ENCODE measurements around the gene ZFP36.

ZFP36 gene

DNA sequence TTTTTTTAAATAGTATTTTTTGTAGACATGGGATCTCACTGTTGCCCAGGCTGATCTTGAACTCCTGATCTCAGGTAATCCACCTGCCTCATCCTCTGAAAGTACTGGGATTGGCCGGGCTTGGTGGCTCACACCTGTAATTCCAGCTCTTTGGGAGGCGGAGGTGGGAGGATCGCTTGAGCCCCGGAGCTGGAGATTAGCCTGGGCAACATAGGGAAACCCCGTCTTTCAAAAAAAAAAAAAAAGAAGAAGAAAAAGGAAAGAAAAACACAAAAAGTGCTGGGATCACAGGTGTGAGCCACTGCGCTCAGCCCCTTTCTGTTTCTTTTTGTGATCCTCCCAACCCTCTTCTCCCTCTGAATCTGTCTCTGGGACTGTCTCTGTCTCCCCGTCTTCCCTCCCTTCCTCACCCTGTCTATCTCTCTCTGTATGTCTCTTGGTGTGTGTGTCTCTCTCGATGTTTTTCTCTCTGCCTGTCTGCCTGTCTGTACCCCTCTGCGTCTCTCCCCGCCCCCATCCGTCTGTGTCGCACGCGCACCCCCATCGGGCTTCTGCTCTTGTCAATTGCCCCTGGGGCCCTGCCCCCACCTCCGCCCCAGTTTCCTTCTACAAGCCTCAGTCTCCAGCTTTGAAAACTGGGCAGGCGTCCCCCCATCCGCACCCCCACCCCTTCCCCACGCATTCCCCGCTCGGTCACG is 540 bp upstream of the ZFP36 start:
- DNase-seq (ENCODE audit: low read depth in 2 of 2), result peak; percentile 86

DNA sequence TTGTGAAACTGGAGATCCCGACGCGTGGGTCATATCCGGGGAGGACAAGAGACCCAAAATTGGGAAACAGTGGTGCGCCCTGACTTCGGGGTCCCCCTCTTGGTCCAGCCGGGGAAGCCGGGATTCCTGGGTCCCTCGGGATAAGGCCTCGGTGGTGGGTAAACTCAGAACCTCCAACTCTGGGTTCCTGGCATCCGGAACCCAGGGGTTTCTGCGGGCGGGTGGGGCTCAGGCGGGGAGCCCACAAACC is 688 bp downstream of the ZFP36 start:
- no peak for DNase-seq (ENCODE audit: low read depth in 2 of 2)

GRCh38 chr19:39407660-39408391 is 1.2 kb downstream of the ZFP36 start:
- peak; percentile 39 to 58 for DNase-seq (ENCODE audit: low read depth in 2 of 2)

DNA sequence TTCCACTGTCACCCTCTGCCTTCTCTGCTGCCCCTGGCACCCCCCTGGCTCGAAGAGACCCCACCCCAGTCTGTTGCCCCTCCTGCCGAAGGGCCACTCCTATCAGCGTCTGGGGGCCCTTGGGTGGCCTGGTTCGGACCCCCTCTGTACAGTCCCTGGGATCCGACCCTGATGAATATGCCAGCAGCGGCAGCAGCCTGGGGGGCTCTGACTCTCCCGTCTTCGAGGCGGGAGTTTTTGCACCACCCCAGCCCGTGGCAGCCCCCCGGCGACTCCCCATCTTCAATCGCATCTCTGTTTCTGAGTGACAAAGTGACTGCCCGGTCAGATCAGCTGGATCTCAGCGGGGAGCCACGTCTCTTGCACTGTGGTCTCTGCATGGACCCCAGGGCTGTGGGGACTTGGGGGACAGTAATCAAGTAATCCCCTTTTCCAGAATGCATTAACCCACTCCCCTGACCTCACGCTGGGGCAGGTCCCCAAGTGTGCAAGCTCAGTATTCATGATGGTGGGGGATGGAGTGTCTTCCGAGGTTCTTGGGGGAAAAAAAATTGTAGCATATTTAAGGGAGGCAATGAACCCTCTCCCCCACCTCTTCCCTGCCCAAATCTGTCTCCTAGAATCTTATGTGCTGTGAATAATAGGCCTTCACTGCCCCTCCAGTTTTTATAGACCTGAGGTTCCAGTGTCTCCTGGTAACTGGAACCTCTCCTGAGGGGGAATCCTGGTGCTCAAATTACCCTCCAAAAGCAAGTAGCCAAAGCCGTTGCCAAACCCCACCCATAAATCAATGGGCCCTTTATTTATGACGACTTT is 2.0 kb downstream of the ZFP36 start:
- no peak for DNase-seq (ENCODE audit: low read depth in 2 of 2)

DNA sequence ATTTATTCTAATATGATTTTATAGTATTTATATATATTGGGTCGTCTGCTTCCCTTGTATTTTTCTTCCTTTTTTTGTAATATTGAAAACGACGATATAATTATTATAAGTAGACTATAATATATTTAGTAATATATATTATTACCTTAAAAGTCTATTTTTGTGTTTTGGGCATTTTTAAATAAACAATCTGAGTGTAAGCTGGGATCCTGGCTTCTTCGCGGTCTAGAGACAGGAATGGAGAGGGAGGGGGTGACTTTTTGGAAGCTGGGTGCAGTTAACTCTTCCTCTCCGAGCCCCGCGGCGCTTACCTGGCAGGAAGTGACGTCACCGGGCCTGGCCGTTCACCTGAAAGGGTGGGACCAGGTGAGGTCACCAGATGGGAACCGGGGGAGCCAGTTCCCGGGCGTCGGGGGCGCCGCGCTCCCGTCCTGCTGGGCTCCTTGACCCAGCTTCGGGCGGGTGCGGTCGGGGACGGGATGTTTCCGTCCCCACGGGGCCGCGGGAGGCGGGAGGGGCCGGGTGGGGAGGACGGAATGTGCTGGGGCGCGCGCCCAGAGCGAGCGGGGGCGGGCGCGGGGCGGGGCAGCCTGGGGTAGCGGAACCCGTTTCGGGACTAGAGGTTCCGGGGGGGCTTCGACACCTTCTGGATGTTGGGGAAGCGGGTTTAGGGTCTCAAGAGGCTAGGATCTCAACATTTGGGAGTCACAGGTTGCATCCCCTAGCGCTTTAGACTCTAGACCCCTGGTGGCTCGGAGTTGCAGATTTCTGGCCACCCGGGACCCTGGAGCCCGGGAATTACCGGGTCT is 2.8 kb downstream of the ZFP36 start:
- DNase-seq (ENCODE audit: low read depth in 2 of 2), result peak; percentile 75 to 86

DNA sequence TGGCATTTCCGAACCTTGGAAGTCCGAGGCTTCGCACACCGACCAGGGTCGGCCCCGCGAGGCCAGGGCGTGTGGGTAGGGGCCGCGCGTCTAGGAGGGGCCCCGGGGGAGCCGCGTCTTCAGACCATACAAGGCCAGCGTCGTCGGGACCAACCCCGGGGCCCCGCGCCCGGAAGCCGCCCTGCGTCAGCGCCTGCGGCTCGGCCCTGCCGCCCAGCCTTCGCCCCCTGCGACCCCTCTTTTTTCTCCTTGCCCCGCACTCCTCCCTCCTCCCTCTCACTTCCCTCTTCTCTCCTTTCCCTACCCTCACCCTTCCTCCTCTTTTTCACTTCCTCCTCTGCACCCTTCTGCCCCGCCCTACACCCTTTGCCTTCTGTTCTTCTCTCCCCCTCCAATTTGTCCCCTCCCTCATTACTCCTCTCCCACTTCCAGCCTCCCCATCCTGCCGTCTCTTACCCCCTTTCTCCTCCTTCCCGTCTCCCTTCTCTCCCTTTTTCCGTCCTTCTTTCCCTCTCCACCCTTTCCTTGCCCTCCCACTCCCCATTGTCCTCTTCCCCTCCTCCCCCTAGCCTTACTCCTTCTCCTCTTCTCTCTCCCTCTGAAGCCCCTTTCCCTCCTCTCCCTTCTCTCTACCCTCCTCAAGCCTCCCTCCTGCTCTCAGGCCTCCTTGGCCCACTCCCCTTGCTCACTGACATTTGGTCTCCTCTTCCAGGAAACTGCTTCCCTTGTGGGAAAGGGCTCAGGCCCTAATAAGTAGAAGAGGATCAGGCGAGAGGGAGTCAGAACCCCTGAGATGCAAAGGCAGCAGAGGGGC is 3.6 kb downstream of the ZFP36 start:
- peak; percentile 51 to 71 for DNase-seq (ENCODE audit: low read depth in 2 of 2)

- no peak for DNase-seq (ENCODE audit: low read depth in 2 of 2)
Observed at GRCh38 chr19:39410831-39411080, 4.1 kb downstream of the ZFP36 start.

DNA sequence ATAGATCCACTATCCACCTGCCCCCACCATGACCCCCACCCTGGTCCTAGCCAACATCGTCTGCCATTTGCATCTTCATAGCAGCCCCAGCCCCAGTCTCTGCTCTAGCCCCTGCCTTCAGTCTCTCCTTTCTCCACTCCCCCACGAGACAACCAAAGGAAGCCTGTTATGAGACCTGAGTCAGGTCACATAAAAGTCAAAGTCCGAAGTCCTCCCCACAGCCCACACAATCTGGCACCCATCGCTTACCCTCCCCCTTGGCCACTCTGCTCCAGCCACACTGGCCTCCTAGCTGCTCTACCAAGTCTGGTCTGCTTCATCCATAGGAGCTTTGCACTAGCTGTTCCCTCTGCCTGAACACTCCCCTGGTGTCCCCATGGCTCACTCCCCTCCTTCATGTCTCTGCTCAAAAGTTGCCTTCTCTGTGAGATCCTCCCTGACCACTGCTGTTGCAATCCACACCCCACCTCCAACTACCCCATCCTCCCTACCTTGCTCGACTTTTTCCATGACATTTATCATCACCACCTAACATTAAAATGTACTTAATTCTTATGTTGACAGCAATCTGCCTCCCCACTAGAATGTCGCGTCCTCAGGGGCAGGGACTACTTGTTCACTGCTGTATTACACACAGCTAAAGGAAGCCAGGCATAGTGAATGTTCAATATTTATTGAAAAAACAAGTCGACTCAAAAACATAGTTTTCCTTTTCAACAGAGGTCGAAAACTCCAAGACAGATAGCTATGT is 4.6 kb downstream of the ZFP36 start:
- DNase-seq (ENCODE audit: low read depth in 2 of 2), result no peak

DNA sequence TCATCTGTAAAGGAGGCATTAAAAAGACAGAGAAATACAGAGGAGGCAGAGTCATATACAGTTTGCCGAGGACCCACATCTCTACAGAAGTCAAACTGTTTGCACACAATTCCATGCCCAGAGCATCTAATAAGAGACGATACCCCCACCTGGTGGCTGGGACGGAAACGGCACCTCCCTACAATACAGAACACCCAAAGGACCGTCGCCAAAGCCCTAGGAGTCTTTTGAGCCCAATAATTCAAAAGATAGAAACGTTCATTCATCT is 5.1 kb downstream of the ZFP36 start:
- peak; percentile 78 to 82 for DNase-seq (ENCODE audit: low read depth in 2 of 2)

DNA sequence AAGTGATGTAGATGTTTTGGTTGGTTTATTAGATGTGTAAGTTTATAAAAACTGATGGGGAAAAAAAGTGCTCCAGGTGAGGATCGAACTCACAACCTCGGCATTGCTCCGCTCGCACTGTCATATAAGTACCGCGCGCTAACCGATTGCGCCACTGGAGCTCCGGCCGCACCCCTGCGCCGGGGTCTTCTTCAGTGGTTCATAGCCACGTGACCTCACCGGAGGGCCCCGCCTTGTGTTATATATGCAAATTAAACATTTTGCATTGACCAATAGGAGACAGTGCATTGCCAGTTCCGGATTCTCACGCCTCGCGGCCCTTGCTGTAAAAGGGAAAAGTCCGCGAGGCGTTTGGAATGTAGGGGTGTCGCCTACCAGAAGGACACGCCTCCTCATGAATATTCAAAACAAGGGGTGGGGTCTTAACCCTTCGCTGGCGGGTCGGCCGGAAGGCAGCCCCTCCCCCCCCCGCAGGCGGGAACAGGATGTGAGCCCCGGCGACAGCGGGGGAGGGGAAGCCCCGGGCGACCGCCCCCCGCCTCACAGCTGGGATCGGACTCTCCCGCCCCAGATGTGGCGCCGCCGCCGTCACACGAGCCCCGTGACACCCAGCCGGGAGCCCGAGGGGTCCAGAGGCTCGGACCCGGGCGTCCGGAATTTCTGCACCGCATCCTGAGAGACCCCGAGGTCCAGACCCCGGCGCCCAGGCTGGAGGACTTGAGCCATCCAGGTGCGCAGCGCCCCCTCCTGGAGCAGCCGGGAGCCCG is 5.6 kb downstream of the ZFP36 start, which contains the start of gene PLEKHG2:
PLEKHG2 (plus strand) TSS at position 570 of the 767 bp plus-strand sequence. CDS start 1,418 bp downstream, outside the sequence.
- peak; percentile 92 to 97 for DNase-seq (ENCODE audit: low read depth in 2 of 2)

DNA sequence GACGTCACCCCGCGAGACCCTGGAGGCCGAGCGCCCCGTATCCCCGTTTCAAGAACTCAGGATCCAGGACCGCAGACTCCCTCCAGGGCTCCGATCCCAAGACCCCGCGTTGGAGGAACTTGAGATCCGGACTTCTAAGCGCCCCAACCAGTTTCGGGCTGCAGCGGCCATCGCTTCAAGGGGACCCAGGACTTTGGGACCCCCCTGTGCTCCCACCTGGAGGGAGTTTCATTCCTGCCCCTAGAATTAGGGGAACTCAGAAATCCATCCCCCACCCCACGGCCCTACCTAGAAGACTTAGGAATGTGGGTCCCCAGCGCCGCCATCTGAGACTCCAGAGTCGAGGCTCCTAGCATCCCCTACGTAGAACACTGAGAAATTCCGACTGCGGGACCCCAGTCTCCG is 6.2 kb downstream of the ZFP36 start:
- DNase-seq (ENCODE audit: low read depth in 2 of 2), result no peak

- DNase-seq (ENCODE audit: low read depth in 2 of 2), result no peak
Observed at GRCh38 chr19:39413272-39413910, 6.7 kb downstream of the ZFP36 start.

DNA sequence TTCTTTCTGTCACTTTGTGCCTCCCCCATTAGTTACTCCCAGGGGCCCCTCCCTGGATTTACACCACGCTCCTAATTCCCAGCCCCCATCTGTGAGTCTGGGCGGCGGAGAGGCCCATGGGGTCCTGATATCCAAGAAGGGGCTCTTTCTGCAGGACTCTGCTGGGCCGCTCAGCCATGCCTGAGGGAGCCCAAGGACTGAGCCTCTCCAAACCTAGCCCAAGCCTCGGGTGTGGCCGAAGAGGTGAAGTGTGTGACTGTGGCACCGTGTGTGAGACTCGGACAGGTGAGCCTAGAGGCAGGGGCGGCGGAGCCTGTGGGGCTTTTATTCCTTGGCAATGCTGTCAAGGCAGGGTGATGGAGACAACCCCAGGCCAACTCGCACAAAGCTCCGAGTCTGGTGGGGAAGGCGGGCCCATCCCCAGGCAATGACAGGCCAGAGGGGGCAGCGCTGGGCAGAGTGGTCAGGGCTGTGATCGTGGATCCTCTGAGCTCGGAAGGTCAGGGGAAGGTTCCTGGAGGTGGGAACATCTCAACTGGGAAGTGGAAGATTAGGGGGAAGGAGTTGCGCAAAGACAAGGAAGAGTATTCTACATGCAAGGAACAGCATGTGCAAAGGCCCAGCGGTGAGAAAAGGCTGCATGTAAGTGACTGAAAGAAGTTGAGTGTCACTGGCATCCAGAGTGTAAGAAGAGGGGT is 7.4 kb downstream of the ZFP36 start:
- DNase-seq (ENCODE audit: low read depth in 2 of 2), result no peak

GRCh38 chr19:39415111-39416046 is 8.7 kb downstream of the ZFP36 start:
- DNase-seq (ENCODE audit: low read depth in 2 of 2), result no peak

GRCh38 chr19:39416152-39417120 is 9.8 kb downstream of the ZFP36 start:
- no peak for DNase-seq (ENCODE audit: low read depth in 2 of 2)

DNA sequence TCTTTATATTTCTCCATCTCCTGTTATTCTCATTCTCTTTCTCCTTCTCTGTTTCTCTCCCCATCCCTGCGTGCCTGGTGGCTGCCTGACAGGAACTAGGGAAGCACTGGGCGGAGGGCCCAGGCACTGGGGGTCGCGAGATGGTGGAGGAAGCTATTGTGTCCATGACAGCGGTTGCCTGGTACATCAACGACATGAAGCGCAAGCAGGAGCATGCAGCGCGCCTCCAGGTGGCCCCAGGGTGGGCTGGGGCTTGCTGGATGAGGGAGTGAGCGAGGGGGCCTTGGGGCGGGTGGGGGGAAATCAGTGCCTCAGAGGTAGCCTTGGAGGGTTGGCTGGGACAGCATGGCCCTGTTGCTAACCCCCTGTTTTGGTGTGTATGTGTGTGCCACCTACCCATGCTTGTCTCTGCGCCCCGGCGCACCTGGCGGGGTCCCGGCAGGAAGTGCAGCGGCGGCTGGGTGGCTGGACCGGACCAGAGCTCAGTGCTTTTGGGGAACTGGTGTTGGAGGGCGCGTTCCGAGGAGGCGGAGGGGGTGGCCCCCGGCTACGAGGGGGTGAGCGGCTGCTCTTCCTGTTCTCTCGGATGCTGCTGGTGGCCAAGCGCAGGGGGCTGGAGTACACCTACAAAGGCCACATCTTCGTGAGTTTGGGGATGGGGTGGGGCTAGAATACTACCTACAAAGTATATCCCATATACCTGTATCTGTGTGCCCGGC is 11.0 kb downstream of the ZFP36 start:
- no peak for DNase-seq (ENCODE audit: low read depth in 2 of 2)
